ENCODE data around the gene TXNDC11.

TXNDC11 gene

GRCh38 chr16:11735787-11736186 lies 6.9 kb downstream of the TXNDC11 start:
- H3K27ac ChIP-seq (replicated peaks): no peak overlapping the region
- H3K27me3 ChIP-seq (ENCODE audit: insufficient read depth, poor library complexity, severe bottlenecking): no peaks in the 10 kb centered on the region
- DNase-seq (ENCODE audit: low read depth in 1 of 2, low spot score in 1 of 2): no peak
- TF ChIP-seq GABPA (IDR thresholded peaks at IDR 0.05; ENCODE audit: low read depth) (no peak), REST (IDR thresholded peaks at IDR 0.05; ENCODE audit: insufficient replicate concordance, low read depth) (no peak), POLR2AphosphoS5 (IDR thresholded peaks at IDR 0.05; ENCODE audit: low read depth) (no peak), SPI1 (IDR thresholded peaks at IDR 0.05; ENCODE audit: borderline replicate concordance, low read depth) (no peak)
- TF ChIP-seq, protein P1, sequence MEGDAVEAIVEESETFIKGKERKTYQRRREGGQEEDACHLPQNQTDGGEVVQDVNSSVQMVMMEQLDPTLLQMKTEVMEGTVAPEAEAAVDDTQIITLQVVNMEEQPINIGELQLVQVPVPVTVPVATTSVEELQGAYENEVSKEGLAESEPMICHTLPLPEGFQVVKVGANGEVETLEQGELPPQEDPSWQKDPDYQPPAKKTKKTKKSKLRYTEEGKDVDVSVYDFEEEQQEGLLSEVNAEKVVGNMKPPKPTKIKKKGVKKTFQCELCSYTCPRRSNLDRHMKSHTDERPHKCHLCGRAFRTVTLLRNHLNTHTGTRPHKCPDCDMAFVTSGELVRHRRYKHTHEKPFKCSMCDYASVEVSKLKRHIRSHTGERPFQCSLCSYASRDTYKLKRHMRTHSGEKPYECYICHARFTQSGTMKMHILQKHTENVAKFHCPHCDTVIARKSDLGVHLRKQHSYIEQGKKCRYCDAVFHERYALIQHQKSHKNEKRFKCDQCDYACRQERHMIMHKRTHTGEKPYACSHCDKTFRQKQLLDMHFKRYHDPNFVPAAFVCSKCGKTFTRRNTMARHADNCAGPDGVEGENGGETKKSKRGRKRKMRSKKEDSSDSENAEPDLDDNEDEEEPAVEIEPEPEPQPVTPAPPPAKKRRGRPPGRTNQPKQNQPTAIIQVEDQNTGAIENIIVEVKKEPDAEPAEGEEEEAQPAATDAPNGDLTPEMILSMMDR (IDR thresholded peaks at IDR 0.05; ENCODE audit: insufficient read depth, low read length): no peak
- H3K4me3 ChIP-seq (replicated peaks; ENCODE audit: insufficient read depth, low read length): no peak overlapping the region

- TF ChIP-seq SPI1 (IDR thresholded peaks at IDR 0.05; ENCODE audit: borderline replicate concordance, low read depth): no peak
- TF ChIP-seq, protein P1 (IDR thresholded peaks at IDR 0.05; ENCODE audit: insufficient read depth, low read length): no peak
- TF ChIP-seq REST (IDR thresholded peaks at IDR 0.05; ENCODE audit: insufficient replicate concordance, low read depth): no peak
- no peak for TF ChIP-seq GABPA (IDR thresholded peaks at IDR 0.05; ENCODE audit: low read depth)
- no peak for TF ChIP-seq POLR2AphosphoS5 (IDR thresholded peaks at IDR 0.05; ENCODE audit: low read depth)
- DNase-seq (ENCODE audit: low read depth in 1 of 2, low spot score in 1 of 2): no peak
- no peaks in the 10 kb centered on the region for H3K27me3 ChIP-seq (ENCODE audit: insufficient read depth, poor library complexity, severe bottlenecking)
- H3K4me3 ChIP-seq (replicated peaks; ENCODE audit: insufficient read depth, low read length): no peak overlapping the region
- no peak overlapping the region for H3K27ac ChIP-seq (replicated peaks)
Observed at GRCh38 chr16:11734653-11735043, 8.0 kb downstream of the TXNDC11 start.

DNA sequence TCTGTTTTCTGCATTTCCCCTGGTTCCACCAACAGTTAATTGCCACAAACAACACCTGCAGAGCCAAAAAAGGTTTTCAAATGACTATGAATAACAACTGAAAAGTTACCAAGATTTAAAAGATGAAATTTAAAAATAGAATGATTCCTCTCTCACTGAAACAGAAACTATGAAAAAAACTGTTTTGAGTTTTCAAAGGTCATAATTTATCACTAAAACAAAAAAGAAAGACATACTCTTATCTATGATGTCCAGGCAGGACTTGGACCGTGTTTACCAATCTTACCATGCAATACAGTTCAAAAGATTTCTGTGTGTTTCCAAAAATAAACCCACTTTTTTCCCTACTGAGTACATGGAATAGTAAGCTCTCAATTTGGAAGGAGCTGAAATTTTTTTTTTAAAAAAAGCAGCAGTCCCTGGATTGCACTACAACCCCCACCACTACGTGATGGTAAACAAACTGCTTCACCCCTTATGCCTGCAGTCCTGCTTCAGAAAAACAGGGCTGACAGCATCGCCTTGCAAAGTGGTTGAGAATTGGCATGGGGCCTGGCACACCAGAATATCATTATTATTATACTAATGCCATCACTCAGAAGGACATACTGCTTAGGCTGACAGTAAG lies 8.5 kb downstream of the TXNDC11 start:
- TF ChIP-seq, protein P1 (IDR thresholded peaks at IDR 0.05; ENCODE audit: insufficient read depth, low read length): no peak
- no peak for TF ChIP-seq POLR2AphosphoS5 (IDR thresholded peaks at IDR 0.05; ENCODE audit: low read depth)
- no peak for TF ChIP-seq GABPA (IDR thresholded peaks at IDR 0.05; ENCODE audit: low read depth)
- no peak for TF ChIP-seq REST (IDR thresholded peaks at IDR 0.05; ENCODE audit: insufficient replicate concordance, low read depth)
- TF ChIP-seq SPI1 (IDR thresholded peaks at IDR 0.05; ENCODE audit: borderline replicate concordance, low read depth): no peak
- H3K27ac ChIP-seq (replicated peaks): no peak overlapping the region
- no peak overlapping the region for H3K4me3 ChIP-seq (replicated peaks; ENCODE audit: insufficient read depth, low read length)
- no peak for DNase-seq (ENCODE audit: low read depth in 1 of 2, low spot score in 1 of 2)
- no peaks in the 10 kb centered on the region for H3K27me3 ChIP-seq (ENCODE audit: insufficient read depth, poor library complexity, severe bottlenecking)

Data from HL-60 (cell line).